HK-2 (cell line): ENCODE measurements around the gene NINJ1.
A peak's percentile ranks its signal among the peaks of the same experiment; 100 is the strongest.

Source experiments
- DNase-seq: peaks from one replicate; pipeline ENCODE4 v3.0.0-alpha.2; 2018; ENCODE audit not compliant: unreplicated experiment

NINJ1 gene, protein sequence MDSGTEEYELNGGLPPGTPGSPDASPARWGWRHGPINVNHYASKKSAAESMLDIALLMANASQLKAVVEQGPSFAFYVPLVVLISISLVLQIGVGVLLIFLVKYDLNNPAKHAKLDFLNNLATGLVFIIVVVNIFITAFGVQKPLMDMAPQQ

DNA sequence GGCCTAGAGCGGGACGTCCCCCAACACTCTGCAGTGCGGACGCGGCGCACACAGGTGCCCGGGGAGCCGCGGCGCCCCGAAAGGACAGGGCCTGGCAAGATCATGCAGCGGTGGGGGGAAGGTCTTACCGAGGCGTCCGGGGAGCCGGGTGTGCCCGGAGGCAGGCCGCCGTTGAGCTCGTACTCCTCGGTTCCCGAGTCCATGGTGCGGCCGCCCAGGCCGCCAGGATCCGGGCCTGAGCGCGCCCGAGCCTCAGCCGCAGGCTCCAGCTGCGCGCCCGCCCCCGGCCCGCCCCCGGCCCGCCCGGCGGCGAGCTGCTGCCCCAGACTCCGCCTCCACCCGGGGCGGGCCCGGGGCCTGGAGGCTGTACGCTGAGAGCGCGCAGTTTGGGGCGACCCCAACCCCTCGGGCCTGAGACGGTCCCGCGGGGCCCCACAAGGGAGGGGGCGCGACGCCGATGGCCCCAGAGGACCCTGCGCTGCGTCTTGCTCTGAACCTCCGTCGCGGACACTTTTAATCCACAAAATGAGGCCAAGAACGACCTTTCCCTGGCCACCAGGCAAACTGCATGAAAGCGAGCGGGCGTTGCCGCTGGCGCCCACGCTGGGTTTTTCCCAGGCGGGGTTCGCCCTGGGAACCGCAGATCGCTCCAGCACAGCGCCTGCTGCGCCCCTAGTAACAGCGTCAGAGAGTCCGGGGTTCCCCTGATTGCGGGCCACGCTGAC lies at the start of gene NINJ1:
Gene NINJ1 (minus strand): TSS at position 237 of the 725 bp plus-strand sequence. CDS start 34 bp downstream, at position 203.
- peak; percentile 68 for DNase-seq

DNA sequence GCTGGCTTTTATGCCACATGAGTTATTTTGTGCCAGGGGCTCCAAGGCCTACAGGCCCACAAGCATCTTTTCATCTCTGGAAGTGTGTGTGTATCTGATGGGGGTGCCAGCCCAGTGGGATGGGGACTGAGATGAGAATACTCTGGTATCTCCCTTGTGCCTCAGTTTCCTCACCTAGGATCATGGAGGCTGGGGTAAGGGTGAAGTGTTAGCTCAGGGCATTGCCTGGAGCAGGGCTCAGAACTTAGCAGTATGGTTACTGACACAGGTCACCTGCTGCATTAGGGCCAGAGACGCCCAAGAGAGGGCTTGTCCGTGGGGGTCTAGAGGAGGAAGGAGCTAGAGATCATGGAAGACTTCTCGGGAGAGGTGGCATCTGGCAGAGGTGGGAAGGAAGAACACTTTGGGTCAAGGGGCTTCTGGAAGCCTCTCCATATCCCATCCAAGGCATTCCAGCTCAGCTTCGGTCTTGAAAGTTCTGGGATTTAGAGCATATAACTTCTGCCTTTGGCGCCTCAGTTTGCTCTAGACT lies 49.1 kb upstream of the NINJ1 start:
- no peak for DNase-seq

DNA sequence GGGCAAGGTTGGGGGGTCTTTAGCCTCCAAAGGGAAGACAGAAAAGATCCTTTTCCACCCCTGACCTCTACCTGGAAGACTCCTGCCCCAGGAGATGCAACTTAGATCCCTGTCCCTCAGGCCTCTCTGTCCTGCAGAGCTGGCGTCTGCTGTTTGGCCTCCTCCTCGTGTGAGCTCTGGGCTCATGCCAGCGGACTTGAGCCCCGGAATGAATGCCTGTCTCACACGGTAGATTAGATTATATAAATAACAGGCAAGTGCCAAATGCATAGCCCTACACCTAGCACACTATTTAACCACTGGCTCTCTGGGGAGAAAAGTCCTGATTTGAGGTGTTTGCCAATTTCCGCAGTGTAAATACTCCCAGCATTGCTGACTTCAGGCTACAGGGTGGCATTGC lies 48.5 kb upstream of the NINJ1 start:
- no peak for DNase-seq

DNA sequence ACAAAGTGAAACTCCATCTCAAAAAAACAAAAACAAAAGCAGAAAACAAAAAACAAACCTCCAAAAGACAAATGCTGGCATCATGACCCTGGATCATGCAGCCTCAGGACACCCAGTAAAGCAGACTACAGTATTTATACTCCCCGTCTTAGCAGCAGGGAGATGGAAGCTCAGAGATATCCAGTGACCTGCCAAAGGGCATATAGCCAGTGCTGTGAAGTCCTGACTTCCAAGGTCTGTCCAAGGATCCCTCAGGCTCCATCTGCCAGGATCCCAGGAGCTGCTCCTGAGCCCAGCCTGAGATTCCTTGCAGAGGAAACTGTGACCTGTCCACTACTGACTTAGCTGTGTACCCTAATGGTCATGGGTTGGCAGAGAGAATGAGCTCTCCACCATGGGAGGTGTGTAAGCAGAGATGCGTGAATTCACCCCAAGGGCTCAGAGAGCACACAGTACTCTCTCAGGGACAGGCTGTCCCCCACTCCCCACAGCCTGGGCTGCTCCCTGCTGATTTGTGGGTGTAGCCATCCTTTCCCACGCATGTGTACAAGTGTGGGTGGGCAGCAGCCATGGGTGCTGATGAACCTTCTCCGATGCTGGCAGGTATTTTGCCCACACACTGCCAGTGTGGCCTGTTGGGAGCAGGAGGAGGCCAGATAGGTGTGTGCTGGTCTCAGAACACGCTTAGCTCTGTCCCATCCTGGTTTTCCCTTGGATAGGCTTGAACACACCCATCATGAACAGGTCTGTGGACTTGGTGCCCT lies 47.8 kb upstream of the NINJ1 start:
- no peak for DNase-seq

DNA sequence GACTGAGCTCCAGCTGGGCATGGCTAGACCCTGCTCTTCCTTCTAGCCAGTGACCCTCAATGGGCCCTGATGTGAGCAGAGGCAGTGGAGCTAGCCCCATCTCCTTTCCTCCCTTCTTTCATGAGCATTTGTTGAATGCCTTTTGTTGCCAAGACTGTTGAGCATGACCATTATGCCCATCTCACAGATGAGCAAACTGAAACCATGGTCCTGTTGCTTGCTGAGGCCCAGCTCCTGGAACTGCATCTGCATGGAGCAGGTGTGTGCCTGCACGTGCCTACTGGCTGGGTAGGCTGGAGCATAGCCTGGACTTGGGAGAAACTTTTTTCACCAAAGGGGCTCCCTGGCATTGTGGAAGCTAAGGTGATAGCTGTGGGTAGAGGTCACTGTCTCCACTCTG lies 46.9 kb upstream of the NINJ1 start:
- DNase-seq, result no peak

DNA sequence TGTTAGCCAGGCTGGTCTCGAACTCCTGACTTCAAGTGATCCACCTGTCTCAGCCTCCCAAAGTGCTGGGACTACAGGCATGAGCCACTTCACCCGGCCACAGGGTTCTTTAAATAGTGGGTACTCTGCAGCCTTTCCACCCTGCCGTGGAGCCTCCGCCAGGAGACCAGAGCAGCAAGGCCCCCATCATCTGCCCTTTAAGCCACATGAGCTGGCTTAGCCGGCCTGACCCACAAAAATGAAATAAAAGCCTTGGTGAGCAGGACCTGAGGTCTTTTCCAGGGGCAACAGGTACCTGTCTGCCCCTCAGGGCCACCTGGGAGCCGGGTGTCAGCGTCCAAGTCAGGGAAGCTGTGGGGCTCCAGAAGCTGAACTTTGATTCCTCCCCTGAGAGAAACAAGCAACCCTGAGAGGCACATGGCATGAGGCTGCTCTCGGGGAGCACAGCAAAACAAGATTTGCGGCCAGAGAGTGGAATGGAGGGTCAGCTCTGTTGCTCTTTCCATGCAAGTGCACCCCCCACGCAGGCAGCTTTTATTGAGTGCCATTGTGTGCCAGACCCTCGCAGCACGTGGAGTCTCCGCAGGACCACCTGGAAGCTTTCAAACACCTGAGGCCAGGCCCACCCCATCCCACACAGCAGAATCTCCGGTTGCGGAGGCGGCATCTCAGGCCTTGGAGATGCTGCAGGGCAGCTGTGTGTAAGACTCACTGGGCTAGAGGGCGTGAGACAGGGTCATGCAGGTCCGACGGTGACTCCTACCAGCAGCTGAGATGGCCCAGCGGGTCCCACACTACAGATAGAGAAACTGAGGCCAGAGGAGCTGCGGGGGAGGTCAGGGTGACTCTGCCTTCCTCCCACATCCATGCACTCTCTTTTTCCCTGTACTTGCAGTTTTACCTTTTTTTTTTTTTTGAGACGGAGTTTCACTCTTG lies 45.1 kb upstream of the NINJ1 start:
- no peak for DNase-seq

DNA sequence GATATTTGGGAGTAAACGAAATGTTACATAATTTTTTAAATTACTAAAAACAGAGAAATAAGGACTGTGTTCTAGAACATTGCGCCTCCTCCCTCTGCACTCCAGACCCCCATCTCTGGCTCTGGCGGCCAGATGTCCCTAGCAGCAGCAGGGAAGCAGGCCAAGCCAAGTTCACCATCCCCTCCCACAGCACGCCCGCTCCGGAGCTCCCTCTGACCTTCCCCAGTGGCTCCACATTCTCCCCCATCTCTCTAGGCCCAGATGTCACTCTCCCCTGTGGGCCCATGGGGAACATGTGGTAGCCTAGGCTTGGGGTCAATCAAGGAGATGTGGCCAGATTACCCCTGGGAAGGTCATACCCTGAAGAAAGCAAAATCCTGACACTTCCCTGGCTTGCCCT lies 43.6 kb upstream of the NINJ1 start:
- no peak for DNase-seq

DNA sequence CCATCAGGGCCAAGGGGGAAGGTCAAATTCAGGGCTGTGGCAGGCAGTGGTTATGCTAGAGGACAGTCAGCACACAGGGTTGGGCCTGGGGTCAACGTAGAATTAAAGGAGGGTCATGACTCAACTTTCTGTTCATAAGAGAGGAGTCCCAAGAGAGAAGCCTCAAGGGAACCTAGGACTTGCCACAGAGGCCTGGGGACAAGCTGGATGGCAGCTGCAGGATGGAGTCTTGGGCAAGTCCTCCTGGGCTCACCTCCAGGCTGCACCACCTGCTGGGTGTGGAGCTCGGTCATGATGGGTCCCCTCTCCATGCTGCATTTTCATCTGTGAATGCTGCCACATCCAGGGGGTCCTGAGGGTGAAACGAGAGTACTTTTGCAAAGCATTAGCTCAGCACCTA lies 40.9 kb upstream of the NINJ1 start:
- no peak for DNase-seq

DNA sequence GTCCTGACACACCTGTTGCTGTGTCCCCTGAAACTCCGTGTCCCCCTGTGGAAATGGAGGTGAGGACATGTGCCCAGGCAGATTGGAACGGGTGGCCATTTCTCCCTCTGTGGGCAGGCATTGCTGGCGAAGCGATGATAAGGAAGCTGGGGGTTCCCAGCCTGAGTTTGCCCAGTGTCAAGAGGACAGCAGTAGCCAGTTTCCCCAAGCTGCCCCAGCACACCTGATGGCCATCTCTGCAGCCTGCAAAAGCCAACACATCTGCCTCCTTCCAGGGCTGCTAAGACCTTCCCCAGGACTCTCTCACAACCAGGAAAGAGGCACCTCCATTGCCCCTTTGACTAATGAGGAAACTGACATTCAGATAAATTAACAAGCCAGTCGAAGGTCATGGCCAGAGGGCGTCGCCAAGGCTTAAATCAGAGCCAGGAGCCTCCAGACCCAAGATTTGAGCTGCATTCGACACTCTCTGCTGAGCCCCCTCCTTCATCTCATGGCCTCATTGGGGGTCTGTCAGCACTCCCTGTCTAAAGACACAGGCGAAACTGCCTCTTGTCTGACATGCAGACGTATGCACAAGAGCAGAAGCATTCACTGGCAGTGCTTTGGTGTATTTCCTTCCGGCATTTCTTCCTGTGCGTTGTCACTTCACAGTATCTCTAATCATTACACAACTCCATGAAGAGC lies 39.5 kb upstream of the NINJ1 start:
- no peak for DNase-seq

DNA sequence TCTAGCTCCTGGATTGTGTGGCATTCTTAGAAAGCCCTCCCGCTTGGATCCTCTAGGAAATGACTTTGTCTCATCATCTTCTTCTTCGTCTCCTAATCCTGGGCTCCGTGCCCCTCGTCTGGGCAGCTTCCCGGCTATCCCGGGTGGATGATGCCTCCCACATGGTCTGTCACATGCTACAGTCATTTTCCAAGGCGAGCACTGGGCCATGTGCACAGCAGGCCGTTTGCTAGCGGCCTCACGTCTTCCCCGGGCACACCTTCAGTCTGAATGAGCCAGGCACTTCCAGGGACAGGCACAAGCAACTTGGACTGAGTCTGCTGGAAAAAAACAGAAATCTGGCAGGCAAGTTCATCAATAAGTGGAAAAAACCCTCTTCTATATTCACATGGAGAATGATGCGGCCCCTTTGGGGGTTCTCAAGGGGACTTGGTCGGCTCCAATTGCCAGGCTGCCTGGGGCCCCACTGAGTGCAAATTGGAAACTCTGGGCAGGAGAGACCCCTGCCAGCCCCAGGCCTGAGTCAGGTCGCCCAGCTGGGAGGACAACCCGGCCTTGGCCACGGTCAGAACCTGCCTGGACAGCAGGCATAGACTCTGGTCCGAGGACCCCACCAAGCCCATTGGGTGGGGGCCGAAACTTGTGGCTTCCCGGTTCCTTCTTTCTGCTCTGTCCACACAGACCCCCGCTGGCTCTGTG lies 38.8 kb upstream of the NINJ1 start:
- DNase-seq, result no peak

DNA sequence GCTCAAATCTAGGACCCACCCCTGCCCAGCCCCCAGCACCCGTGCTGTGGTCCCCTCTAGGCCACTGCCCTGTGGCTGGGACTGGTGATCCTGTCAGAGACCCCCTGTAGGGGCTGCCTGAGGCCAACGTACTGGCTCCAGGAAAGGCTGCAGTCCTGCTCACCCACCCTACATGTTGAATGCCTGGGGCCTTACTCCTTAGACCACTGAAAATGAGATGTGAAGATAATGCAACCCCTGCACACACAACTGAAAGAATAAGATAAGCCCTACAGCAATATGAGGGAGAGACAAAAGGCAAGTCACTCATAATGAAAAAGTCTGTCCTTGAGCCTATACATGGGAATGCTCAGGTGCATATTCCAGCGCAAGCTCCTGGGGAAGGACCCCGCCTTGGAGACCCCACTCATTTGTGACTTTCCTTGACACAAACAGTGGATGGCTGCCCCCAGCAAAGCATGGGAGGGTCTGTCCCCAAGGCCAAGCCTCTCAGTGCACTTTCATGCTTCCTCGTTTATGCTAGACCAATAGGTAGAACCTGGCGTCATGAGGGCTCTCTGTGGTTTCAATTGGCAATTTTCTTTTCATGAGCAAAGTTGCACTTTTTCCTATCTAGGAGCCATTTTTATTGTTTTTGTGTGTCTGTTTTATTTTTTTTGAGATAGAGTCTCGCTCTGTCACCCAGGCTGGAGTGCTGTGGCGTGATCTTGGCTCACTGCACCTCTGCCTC lies 37.4 kb upstream of the NINJ1 start:
- no peak for DNase-seq

DNA sequence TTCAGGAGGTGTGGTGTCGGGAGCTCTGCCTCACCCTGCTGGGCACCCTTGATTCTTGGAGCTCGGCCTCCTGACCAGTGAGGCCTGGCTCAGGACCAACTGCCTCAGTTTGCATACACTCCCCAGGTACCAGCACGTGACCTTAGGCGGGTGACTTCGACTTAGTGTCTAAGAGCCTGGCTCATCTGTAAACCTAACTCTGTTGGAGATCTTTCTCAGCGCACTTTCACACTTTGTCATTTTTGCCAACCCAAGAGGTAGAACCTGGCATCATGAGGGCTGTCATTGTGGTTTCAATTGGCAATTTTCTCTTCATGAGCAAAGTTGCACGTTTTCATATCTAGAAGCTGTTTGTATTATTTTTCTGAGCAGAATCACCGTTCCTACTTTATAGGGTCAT lies 36.5 kb upstream of the NINJ1 start:
- DNase-seq, result no peak

DNA sequence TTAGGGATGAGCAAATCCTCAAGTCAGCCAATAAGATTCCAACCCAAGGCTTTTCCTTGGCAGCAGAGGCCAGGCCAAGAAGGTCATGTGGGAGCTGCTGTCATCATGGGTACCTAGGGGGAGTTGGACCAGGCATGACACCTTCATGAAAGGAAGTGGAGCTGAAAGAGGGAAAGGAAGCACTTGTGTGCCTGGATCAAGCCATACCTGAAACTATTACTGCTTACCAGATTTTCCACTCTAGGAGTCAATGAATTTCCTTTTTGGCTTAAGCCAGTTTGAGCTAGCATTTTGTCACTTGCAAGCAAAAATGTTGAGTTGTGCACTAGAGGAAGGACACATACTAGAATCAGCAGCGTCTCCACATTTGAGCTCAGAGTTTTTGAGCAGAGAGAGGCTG lies 35.4 kb upstream of the NINJ1 start:
- DNase-seq, result no peak

DNA sequence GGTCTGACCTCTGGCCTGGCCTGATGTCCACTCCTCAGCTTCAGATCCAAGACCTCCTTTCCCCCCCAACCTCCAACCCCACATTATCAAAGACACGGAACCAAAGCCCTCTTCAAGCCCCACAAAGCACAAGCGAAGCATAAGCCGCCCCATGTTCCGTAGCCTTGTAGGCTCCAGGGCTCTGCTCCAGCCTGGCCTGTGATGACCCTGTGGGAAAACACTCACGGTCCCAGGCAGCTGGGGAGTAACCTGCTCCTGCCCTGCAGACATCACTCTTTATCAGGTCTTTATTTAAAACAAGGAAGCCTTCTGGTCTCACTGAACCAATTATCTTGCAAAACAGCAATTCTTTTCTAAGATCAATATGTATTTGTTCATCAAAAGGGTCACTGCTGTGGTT lies 34.5 kb upstream of the NINJ1 start:
- DNase-seq, result no peak

DNA sequence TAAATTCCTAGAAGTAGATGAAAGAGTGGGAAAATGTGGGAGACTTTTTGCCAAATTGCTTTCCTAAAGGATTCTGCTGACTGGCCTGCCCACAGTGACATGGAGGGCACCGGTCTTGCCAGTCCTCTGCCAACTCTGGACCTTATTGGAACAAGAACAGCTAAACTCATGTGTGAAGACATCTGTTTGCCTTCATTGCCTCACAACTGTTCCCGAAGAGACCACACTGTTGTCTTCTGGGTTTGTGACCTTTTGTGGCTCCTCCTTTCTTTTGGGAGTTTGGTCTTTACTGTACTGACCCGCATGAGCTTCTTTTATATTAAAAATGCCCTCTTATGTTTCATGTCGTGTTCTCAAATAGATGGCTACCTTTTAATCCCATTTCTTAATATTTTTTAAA lies 33.8 kb upstream of the NINJ1 start:
- DNase-seq, result no peak

DNA sequence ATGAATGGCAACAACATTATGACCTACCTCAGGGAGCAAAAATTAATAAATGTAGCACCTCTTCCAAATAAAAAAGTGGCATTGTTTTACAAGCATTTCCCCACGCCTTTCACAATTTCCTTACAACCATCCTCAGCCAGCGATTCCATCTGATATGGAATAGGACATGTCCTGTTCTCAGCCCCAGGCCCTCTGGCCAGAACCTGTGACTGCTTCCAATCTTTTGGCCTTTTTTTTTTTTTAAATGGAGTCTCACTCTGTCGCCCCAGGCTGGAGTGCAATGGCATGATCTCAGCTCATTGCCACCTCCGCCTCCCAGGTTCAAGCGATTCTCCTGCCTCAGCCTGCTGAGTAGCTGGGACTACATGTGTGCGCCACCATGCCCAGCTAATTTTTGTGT lies 33.1 kb upstream of the NINJ1 start:
- no peak for DNase-seq

DNA sequence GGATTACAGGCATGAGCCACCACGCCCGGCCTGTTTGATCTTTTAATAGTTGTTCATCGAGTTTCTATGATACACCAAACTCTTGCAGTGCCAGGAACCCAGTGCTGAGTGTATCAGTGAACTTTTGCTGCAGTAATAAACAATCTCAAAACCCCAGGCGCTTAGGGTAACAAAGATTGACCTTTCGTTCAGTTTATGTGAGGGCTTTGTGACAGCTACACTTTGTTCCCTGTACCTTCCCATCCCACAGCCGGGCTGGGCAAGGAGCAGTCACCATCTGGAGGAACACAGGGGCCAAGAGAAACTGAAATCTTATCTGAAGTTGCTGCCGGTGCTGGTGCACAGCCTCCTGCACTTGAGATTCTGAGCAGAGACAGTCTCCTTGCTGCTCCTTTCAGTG lies 32.6 kb upstream of the NINJ1 start:
- no peak for DNase-seq

DNA sequence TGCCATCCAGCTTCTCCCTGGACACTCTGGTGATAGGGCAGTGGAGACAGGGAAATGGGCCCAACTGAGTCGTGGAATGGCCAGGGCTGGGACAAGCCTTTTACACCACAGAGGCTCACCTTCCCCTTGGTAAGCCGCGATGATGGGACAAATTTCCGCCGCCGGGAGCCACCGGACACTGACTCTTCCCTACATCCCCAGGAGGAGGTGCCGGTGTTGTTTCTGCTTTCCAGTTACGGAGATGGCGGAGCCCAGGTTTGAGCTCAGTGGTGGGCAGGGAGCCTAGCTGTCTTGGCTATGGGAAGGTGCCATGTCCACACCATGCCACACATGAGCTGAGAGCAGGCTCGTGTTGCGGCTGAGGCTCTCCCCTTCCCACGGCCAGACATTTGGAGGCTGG lies 30.0 kb upstream of the NINJ1 start:
- no peak for DNase-seq

DNA sequence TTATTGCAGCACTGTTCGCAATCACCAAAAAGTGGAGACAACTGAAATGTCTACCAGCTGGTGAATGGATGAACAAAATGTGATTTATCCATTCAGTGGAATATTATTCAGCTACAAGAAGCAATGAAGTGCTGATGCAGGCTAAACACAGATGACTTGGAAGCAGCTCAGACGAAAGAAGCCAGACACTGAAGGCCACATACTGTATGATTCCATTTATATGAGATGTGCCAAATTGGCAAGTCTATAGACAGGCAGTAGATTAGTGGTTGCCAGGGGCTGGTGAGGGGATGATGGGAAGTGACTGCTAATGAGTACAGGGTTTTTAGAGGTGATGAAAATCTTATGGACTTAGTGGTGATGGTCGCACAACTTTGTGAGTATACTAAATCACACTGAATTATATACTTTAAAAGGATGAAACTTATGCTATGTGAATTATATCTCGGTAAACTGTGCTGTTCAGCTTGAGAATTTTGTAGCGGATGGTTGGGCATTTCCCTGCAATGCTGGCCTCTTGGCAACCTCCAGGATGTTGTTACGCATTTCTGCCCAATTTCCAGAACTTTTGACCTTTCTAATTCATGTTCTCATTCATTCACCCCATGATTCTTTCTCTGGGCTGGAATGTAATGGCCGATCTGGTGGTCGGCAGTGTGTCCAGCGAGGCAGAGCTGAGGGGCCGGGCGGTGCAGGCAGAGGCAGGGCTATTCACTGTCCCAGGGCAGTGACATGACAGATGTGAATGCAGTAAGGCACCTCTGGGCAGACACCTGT lies 27.9 kb upstream of the NINJ1 start:
- DNase-seq, result no peak
